Measurements from ENCODE around the gene ARID4B. TPM values are rescaled to one million over a fixed set of nuclear protein-coding genes. Genes with fewer than 3 reads are reported as not detected.

The ARID4B gene
- total and polyA plus RNA-seq, 2 of the 13 experiments (the other 11 are each of a cell fraction or from before 2014, with no cell fraction given) = 9.7 to 24.6 TPM

- POLR2A ChIA-PET = no interaction called here
- Histone ChIP-seq H3K4me2 (ENCODE audit: low read depth, low read length) (no peak overlapping the region), H3K4me1 (ENCODE audit: insufficient read depth, low read length) (no peaks in the 10 kb centered on the region; the same call in 1 of the 2 replicates), H3K4me3 (replicated peaks in 1 of 3; ENCODE audit: insufficient read depth in 1 of 3, low read depth in 2 of 3, low read length in 3 of 3) (no peak overlapping the region), H2AFZ (ENCODE audit: low read length) (no peak overlapping the region), H3K27me3 (ENCODE audit: control insufficient read depth in 1 of 2, insufficient read depth in 2 of 2, low read length in 2 of 2) (no peaks in the 10 kb centered on the region), H3K9ac (ENCODE audit: insufficient read depth, low read depth, low read length) (no peak overlapping the region), H3K79me2 (ENCODE audit: insufficient read depth, low read length) (no peaks in the 10 kb centered on the region), H4K20me1 (ENCODE audit: insufficient read depth, low read length) (no peaks in the 10 kb centered on the region), H3K9me3 (ENCODE audit: low read length) (no peaks in the 10 kb centered on the region), H3K36me3 (replicated peaks in 1 of 2; ENCODE audit: control insufficient read depth in 1 of 2, insufficient read depth in 2 of 2, low read length in 2 of 2) (no peaks in the 10 kb centered on the region), H3K27ac (ENCODE audit: extremely low read length, insufficient read depth, low read length) (no peak overlapping the region)
- BruUV-seq (replicated peaks) = no TSS peak
- in situ Hi-C loops (cut with HindIII; ENCODE audit: extremely low pct_ligation_motif_present, low pct_unique_long_range_greater_than_20kb) (no loop called here), intact Hi-C loops (cut with micrococcal nuclease; ENCODE audit: unreplicated experiment) (no loop called here)
- DNase-seq (ENCODE audit: low spot score) = no peak
- CTCF ChIA-PET (ENCODE audit: low intra/inter-chr PET ratio, low total read pairs) = no interaction called here
- WGBS (ENCODE audit: low lambda C conversion rate) = 57% methylated on average over 3 of the region's 3 CpGs
- FAIRE-seq = no peak
- no peak for ATAC-seq
- TF ChIP-seq HES4 (CRISPR knock-in tag; IDR thresholded peaks at IDR 0.05; ENCODE audit: borderline replicate concordance) = no peak
- no peak for TF ChIP-seq KDM4B (CRISPR knock-in tag; IDR thresholded peaks at IDR 0.05)
- TF ChIP-seq ZMYM2 (CRISPR knock-in tag; IDR thresholded peaks at IDR 0.05) = no peak
- no peak for TF ChIP-seq SETDB1 (CRISPR knock-in tag; IDR thresholded peaks at IDR 0.05; ENCODE audit: borderline replicate concordance)
- no peak for TF ChIP-seq RAD51 (IDR thresholded peaks at IDR 0.05; ENCODE audit: borderline replicate concordance)
- TF ChIP-seq BRCA1 (CRISPR knock-in tag; IDR thresholded peaks at IDR 0.05) = no peak
- TF ChIP-seq, protein P1, sequence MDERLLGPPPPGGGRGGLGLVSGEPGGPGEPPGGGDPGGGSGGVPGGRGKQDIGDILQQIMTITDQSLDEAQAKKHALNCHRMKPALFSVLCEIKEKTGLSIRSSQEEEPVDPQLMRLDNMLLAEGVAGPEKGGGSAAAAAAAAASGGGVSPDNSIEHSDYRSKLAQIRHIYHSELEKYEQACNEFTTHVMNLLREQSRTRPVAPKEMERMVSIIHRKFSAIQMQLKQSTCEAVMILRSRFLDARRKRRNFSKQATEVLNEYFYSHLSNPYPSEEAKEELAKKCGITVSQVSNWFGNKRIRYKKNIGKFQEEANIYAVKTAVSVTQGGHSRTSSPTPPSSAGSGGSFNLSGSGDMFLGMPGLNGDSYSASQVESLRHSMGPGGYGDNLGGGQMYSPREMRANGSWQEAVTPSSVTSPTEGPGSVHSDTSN (CRISPR knock-in tag; IDR thresholded peaks at IDR 0.05) = no peak
- no peak for TF ChIP-seq MAFK (conservative IDR thresholded peaks at IDR 0.05 in 1 of 2, IDR thresholded peaks at IDR 0.05 in 1 of 2; ENCODE audit: low read length in 2 of 2)
- no peak for TF ChIP-seq JARID2 (CRISPR knock-in tag; IDR thresholded peaks at IDR 0.05; ENCODE audit: insufficient replicate concordance)
- no peak for TF ChIP-seq RNF219 (CRISPR knock-in tag; IDR thresholded peaks at IDR 0.05)
- no peak for TF ChIP-seq ZHX2 (IDR thresholded peaks at IDR 0.05; ENCODE audit: low read depth)
- TF ChIP-seq ZHX2 (CRISPR knock-in tag; IDR thresholded peaks at IDR 0.05; ENCODE audit: borderline replicate concordance) = no peak
- no peak for TF ChIP-seq MBD4 (IDR thresholded peaks at IDR 0.05; ENCODE audit: borderline replicate concordance, low read length)
- TF ChIP-seq STAT5B (CRISPR knock-in tag; IDR thresholded peaks at IDR 0.05) = no peak
Measured at GRCh38 chr1:235351898-235352297, 23.9 kb upstream of the ARID4B start.

All from HepG2 (cell line).